GM18507 (cell line): ENCODE measurements around the gene DTNA.
A peak's percentile ranks its signal among the peaks of the same experiment; 100 is the strongest.

Experiments
- DNase-seq: peaks from one replicate; pipeline ENCODE4 v3.0.0; 2011; ENCODE audit warnings: low read depth; ENCODE audit not compliant: insufficient read length; ENCODE audit errors: extremely low spot score
- FAIRE-seq: peaks from 2 replicates; lab custom pipeline; 2011; peaks lifted over from hg19 to GRCh38; lab: Jason Lieb, UNC

The DTNA gene

DNA sequence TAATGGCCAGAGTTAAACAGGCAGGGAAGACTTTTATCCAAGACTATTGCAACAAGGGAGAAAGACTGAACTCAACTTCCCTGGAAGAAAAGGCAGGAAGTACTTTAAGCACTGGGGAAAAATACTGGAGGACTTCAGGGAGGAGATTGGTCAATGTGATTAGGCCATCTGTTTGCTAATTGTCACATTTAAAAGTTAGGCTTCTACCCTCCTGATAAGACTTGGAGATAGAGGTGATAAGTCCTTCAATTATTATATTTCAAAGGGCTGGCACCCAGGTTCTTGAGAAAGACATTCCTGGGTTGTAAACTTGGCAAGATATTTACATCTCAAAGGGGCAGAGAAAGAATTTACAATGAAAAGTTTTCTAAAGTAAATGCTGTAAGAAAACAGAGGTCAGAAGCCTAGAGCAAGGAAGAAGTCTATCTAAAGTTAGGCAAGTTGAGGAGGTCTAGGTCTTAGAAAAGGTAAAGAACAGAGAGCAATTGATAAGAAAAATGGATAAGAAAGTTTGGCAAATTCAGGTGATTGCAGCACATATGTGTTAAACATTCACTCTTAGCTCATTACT, 48.4 kb downstream of the DTNA start:
- FAIRE-seq (no peak), DNase-seq (no peak)

DNA sequence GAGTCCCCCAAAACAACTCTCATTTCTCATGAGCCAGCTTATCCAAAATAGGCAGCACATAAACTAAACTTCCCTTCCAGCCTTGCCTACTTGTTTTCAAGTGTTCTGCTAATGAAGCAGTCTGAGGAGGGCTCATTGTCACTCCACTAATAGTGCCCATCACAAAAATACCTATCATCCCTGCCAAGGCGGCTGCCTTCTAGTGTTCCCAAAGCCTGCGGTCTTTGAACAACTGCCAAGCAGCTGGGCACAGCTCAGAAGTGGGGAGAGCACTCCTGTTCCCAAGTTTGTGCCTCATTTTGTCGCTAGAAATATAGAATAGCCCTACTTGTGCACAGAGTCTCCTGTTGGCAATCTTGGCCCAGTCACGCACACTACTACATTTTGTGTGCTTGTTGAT, 50.3 kb downstream of the DTNA start:
- no peak for DNase-seq

DNA sequence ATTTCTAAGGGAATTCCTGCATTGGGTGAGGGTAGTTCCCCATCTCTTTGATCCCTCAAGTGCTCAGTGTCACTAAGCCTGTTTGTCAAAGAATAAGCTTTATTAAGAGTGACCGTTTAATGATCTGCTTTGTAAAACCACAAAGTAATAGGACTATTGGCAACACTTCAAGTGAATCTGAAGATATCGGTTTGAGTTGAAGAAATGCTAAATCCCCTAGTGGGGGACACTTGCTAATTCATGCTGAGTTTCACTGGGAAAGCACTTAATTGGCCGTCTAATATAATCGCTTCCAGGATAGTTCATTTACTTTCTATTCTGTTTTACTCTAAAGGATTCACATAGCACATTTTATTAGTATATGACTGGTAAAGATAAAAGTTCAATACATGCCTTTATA, 54.4 kb downstream of the DTNA start:
- DNase-seq (no peak), FAIRE-seq (no peak)

More for the DNA sequence above, 50.3 kb downstream of the DTNA start:
- no peak for FAIRE-seq

DNA sequence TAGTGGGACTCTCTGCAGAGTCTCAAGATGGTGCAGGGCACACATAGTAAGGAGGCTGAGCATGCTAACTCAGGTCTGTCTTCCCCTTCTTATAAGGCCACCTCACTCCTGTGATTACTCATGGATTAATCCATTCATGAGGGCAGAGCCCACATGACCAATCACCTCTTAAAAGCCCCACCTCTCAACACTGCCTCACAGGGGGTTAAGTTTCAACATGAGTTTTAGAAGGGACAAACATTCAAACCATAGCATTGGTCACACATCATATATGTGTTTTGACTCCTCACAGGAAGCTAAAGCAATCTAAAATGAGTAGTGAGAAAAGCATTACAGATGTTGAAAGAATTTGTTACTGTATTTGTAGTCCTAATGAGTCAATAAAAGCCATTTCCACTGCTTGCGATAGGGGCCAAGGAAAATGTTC, 57.5 kb downstream of the DTNA start:
- no peak for DNase-seq
- FAIRE-seq = no peak

DNA sequence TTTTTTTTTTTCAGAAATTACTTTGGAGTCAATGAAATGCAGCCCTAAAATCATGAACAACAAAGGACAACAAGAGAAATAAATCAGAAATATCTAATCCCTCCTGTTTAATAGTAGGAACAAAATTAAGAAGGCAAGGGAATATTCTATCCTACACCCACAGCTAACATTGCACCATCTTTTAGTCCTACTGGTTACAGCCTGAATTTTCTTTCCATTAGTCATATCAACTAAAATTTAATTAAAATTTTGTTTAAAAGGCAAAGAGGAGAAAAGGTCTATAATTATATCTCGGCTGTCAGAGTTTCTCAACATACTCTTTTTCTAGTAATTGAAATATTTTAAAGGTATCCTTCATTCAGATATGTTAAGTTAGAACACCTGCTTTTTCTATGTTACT, 61.9 kb downstream of the DTNA start:
- FAIRE-seq (no peak), DNase-seq (no peak)

DNA sequence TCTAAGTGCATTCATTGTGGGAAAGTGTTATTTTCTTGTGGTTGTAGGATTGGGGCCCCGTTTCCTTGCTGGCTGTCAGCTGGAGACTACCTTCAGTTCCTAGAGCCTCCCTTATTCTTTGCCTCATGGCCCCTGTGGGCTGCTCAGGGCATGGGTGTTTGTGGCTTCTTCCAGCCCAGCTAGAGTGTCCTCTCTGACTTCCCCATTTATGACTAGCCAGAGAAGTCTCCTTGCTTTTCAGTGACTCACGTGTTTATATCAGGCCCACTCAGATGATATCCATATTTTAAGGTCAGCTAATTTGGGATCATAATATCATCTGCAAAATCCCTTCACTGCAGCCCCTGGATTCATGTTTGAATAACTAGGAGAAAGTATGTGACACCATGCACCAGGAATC, 62.8 kb downstream of the DTNA start:
- no peak for FAIRE-seq
- DNase-seq = no peak

DNA sequence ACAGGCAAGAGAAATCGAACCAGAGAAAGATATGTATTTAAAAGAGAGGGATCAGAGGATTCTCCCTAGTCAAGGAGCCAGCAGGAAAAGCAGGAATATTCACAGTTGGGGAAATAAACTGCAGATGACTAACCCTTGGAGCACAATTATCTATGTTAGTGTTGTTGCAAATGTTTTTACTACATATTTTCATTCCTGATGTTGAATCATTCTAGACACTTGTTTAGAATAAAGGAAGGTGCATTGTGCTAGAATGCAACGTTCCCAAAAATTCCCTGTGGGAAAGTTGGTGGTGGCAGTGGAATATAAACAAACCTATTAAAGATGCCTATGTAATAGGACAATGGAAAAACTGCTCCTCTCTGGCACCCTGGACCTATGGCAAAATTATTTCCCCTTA, 63.3 kb downstream of the DTNA start:
- no peak for FAIRE-seq

DNA sequence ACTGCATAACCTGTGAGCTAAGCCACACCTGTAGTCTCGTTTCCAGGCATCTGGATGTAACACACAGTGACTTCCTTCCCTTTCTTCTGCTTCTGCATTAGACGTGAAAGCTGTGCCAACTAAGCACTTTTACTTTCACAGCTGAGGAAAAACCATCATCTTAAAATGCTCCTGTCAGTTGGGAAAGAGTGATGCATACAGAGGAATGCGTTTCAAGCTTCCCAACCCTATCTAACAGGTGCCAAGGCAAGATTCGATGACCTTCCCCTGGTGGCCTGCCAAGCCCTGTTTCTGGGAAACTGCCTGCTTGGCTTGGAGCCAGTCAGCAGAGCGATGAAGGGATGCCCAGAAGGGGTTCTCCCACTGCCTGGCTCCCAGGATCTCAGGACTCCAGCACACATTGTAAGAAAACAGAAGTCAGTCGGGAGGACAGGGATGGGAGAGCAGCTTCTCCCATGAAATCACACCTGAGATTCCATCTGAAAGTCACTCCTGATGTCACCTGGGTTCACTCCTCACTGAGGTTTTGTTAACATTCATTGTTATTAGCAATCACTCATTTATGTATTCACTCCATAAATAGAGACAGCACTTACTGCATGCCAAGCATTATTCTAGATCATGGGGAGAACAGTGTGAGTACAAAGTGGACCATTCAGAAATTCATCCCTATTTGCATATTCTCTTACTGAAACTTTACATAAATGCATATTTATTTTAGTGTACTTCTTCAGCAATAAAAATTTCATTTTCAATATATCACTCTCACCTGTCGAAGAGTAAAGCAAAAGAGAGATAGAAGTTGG, 64.1 kb downstream of the DTNA start:
- DNase-seq (no peak), FAIRE-seq (no peak)

More for the DNA sequence above, 63.3 kb downstream of the DTNA start:
- DNase-seq = no peak

DNA sequence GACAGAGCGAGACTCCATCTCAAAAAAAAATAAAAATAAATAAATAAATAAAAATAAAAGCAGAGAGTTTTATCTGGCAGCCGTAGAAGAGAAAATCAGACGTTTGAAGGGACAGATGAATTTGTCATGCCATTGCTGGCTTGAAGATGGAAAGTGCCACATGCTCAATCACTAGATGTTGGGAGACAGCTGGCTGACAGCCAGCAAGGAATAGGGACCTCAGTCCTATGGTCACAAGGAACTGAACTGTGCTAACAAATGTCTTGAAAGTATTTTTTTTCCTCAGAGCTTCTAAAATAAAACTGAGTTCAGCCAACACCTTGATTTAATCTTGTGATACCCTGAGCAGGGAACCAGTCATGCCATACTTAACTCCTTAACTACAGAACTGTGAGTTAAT, 65.4 kb downstream of the DTNA start:
- DNase-seq = no peak
- no peak for FAIRE-seq

DNA sequence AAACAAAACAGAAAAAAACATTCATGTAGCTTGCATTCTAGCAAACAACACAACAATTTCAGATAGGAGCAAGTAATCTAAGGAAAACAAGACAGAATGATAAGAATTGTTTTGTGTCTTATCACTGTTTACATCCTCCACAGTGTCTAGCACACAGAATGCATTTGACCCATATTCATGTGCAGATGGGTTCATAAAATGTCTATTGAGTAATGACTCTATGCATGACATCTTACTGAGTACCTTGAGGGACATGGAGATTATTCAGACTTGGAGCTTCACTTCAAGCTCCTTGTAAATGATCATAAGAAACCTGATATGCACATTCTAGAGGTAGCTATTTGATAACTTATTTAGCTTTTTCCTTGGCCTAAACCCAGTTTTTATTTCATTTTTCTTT, 69.0 kb downstream of the DTNA start:
- no peak for DNase-seq
- no peak for FAIRE-seq

DNA sequence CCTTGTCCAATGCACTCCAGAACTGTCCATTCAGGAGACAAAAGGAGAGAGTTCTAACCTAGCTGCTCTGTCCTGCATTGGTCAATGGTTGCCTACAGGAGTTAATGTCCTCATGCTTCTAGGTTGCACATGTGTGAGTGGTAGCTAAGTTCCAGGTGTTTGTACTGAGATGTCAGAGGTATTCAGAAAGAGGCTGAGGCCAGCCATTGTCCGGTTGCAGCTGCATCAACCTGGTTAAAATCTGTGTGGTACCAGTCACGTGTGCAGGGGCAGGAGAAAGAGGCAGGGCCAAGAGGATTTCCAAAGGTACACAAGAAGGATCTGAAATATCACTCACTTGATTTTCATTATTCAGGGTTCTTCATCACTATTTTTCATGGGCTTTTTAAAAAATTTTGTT, 70.8 kb downstream of the DTNA start:
- FAIRE-seq (no peak), DNase-seq (no peak)

DNA sequence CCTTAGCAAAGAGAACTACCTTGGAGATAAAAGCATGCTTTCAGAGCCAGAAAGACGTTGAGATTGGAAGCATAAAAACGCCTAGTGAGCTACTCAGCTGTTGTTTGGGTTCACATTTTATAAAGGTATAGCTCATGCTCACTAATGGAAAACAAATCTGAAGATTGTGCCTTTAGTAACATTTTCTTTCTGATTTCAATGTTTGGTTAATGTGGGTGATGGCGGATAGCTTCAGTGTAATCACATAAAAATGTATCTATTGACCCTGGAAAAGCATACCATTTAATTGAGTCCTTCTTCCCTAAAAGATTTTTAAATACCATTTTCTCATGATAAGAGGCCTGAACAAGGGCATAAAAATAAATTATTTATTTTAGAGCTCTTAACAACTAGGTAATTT, 73.4 kb downstream of the DTNA start:
- DNase-seq (no peak), FAIRE-seq (no peak)

DNA sequence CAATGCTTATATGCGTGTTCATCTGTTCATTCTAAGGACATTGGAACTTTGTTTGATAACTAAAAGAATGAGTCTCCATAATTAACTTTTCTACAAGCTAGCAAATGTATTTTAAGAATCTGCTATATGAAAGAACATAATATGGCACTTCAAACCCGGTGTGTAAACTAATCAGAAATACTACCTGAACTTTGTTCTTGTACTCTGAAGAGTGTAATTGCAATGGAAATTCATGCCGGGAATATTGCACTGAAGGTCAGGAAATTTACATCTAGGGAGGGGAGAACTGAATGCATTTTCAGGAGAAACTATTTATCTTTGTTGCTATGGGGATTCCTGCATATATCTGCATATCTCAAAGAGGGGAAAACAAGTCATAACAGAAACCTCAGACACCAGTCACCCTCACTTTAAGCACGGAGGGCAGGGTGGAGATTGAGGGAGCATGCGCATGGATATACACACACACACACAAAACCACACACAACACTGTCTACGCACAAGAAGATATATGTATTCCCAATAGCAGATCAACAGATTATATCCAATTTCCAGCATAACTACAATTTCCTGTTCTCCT, 76.2 kb downstream of the DTNA start:
- DNase-seq (no peak), FAIRE-seq (no peak)

DNA sequence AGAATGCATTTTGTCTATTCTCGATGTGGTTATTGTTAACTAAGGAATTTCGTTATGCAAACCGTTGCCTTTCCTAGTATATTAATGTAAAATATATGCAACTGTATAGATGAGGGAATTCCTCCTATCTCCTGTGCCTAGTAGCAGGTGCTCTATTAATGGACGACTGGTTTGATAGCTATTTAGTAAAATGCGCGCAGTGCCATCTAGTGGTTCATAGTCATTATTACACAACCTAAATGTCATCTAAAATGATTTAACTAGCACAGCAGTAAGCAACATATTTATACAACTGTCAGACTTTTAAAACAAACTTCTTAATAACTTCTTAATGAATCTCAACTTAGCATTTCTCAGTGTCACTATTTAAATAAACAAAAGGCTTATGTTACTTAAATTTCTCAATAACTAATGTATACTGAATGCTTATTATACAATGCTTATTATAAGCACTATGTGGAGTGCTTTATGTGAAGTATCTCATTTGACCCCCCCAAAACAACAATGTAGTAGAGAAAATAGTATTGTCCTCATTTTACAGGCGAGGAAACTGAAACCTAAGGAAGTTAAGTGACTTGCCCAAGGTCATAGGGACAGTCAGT, 77.9 kb downstream of the DTNA start:
- FAIRE-seq (peak; percentile 81), DNase-seq (peak; percentile 14)

DNA sequence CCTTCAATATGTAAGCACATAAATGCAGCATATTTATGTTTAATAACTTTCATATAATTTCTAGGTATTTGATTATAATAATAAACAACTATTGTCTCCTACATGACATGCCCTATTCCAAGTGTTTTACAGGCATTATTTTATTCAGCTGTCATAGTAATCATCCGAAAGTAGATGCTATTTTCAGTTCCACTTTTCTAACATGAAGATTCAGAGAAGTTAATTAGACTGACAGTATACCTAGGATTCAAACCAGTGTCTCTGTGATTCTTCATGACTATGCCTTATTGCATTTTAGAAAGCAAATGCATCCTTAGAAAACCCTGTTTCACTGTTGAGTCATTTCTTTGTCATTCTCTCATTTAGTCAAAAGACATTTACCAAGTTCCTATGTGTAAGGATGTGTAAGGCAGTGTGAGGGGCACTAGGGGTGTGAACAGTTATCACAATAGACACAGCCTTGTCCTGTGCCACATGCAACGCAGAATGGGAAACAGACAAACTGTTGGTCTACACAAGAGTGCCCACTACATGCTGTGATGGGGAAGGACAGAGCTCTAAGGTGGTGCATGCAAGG, 79.8 kb downstream of the DTNA start:
- DNase-seq = no peak
- no peak for FAIRE-seq

DNA sequence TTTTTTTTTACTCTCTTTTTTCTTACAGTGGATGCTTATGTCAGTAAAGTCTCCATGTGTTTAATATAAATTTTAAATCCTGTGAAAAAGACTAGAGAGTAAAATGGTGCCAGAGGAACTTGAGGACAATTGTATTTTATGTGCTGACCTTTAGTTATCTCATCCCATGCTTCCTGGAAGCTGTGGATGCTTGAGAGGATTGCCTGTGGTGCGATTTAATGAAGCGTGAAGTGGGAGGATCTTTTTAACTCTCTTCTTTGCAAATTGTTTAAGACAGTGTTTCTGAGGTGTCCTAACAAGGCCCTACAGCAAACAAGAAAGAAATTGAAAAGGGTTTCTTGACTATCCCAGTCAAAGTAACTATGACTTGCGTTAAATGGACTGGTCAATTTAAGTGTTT, 84.2 kb downstream of the DTNA start:
- no peak for DNase-seq
- no peak for FAIRE-seq

DNA sequence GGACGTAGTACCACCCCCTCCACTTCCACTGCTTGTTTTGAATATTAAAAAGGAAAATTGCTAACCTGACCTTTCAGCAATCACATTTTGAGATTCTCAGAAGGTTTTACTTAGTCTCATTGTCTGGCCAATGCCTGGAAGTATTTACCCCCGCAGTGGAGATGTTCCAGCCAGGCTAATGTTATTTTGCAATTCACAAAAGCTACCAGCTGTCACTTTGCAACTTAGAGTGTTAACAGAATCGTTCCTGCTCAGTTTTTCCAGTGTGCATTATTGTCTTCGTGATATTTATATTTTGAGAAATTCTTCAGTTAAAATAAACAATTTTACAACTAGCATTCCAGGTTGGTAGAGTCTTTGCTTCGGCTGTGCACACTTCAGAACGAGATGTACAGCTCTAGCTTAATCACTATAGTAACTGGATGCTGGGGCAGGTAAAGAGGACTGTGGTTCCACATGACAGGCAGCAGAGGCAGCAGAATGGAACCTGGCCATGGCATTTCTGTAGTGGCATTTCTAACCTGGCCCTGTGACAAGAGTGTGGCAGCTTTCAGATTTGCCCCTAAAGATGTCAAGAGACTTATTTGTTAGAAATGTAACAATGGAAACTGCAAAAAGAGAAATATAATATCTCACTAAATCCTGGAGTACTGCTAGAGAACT, 85.1 kb downstream of the DTNA start:
- FAIRE-seq (no peak), DNase-seq (no peak)

DNA sequence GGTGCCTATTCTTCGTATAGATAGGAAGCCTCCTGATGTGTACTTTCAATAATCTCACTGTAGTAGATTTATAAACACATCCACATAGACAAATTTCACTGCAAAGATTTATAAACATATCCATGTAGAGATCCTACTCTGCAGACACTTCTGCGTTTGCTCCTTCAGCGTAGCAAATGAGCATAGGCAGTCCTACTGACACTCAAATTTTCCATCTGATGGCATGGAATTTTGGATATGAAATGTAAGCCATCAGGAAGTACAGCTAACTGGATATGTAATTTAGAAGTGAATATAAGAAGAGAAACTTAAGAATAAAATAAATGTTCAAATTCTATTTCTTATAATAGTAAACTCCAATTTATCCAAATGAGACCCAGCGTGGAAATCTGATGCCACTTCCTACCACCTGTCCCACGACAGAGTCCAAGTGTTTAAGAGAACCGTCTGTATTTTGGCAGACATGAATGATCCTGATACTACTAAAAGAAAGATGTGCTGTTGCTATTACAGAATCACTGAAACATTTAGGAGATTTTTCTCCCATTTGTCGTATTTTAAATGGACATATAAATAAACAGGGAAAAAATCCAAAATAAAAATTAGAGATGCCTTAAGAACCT, 86.0 kb downstream of the DTNA start:
- no peak for DNase-seq
- no peak for FAIRE-seq

DNA sequence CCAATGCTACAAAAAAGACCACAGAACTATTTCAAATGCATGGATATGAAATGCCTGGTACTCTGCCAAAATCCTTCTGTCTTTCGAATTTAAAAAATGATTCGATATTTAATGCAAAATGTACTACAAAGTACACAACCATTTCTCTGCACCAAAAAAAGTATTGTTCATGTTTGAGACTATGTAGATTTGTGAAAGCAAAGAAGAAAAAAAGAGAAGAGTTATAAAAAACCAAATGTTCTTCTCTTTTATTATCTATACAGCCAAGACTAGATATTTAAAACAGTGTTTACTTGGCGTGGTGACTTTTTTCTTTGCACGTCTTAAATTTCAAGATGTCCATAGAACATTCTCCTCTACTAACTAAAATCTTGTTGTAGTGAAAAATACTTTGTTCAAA, 89.2 kb downstream of the DTNA start:
- FAIRE-seq = no peak
- DNase-seq = no peak
